SK-N-SH (cell line): ENCODE measurements around the gene DENND1A. TPM values are rescaled to one million over a fixed set of nuclear protein-coding genes. Genes with fewer than 3 reads are reported as not detected.

ENCODE experiments used
- CTCF ChIA-PET: fragments of 300-600, 350-600 bp; formaldehyde crosslinking; extraction: SDS; loops from one replicate; lab custom pipeline; 2021; lab: Yijun Ruan, JAX
- POLR2A ChIA-PET: fragments of 350-600 bp; sonication (Branson Sonifier 250); formaldehyde crosslinking; extraction: SDS; loops from one replicate; lab custom pipeline; 2020; ENCODE audit warnings: antibody characterized with exemption, inconsistent platforms; lab: Yijun Ruan, JAX
- DNase-seq: peaks from one replicate; pipeline ENCODE4 v3.0.0; 2012
- H2AFZ ChIP-seq: fragments of 200-600 bp; sonication (generic); 2 replicates; pipeline ENCODE4 v1.8.1; 2016; ENCODE audit warnings: antibody characterized with exemption, mild to moderate bottlenecking, low read depth
- H3F3A ChIP-seq: fragments of 200-600 bp; sonication (generic); replicated peaks from 2 replicates; pipeline ENCODE3; 2016; ENCODE audit warnings: antibody characterized with exemption, mild to moderate bottlenecking; ENCODE audit not compliant: insufficient read depth
- H3K27ac ChIP-seq, 2 experiments: fragments of 200-500 bp in 1 of 2; fragments of 200-600 bp in 1 of 2; sonication (Bioruptor generic) in 1 of 2; sonication (generic), shearing (Covaris generic) in 1 of 2; 2 replicates each; pipeline versions ENCODE4 v1.5.1 to v1.6.1; 2014 to 2016; ENCODE audit warnings: low read depth in 2 of 2, inconsistent platforms in 1 of 2, low read length in 1 of 2, mild to moderate bottlenecking in 1 of 2, mixed read lengths in 1 of 2
- H3K27me3 ChIP-seq: fragments of 200-600 bp; sonication (generic), shearing (Covaris generic); 2 replicates; pipeline ENCODE4 v1.6.1; 2016; ENCODE audit warnings: mixed run types; ENCODE audit not compliant: insufficient read depth
- H3K36me3 ChIP-seq, 2 experiments: fragments of 200-500 bp in 1 of 2; fragments of 200-600 bp in 1 of 2; sonication (Bioruptor generic) in 1 of 2; sonication (generic) in 1 of 2; replicated peaks in 1 of 2; 2 replicates each; pipeline versions ENCODE3 to v1.5.1; 2014 to 2016; ENCODE audit warnings: low read length in 1 of 2, mild to moderate bottlenecking in 1 of 2; ENCODE audit not compliant: insufficient read depth in 2 of 2, control insufficient read depth in 1 of 2
- H3K4me1 ChIP-seq, 2 experiments: fragments of 200-500 bp in 1 of 2; fragments of 200-600 bp in 1 of 2; sonication (Bioruptor generic) in 1 of 2; sonication (generic), shearing (Covaris generic) in 1 of 2; 2 replicates each; pipeline versions ENCODE4 v1.5.1 to v1.6.1; 2014 to 2016; ENCODE audit warnings: low read depth in 1 of 2, low read length in 1 of 2, mixed run types in 1 of 2; ENCODE audit not compliant: insufficient read depth in 2 of 2, control insufficient read depth in 1 of 2
- H3K4me2 ChIP-seq: fragments of 200-600 bp; sonication (generic), shearing (Covaris generic); 2 replicates; pipeline ENCODE4 v1.6.1; 2017; ENCODE audit warnings: mixed run types
- H3K4me3 ChIP-seq, 2 experiments: fragments of 200-500 bp in 1 of 2; fragments of 200-600 bp in 1 of 2; sonication (Bioruptor generic) in 1 of 2; sonication (generic), shearing (Covaris generic) in 1 of 2; 2 replicates each; pipeline versions ENCODE4 v1.5.1 to v1.8.1; 2014 to 2016; ENCODE audit warnings: low read depth in 2 of 2, inconsistent platforms in 1 of 2, low read length in 1 of 2, mild to moderate bottlenecking in 1 of 2, mixed read lengths in 1 of 2, moderate library complexity in 1 of 2
- H3K79me2 ChIP-seq: fragments of 200-600 bp; sonication (generic); 2 replicates; pipeline ENCODE4 v1.8.1; 2017; ENCODE audit warnings: mild to moderate bottlenecking; ENCODE audit not compliant: insufficient read depth
- H3K9ac ChIP-seq: fragments of 200-600 bp; sonication (generic); 2 replicates; pipeline ENCODE4 v1.6.1; 2017; ENCODE audit warnings: mixed run types
- H3K9me2 ChIP-seq: fragments of 200-600 bp; sonication (generic); 2 replicates; pipeline ENCODE4 v1.6.1; 2017; ENCODE audit warnings: mixed run types
- H3K9me3 ChIP-seq: fragments of 200-600 bp; sonication (generic); 2 replicates; pipeline ENCODE4 v1.6.1; 2017; ENCODE audit warnings: mixed run types, mild to moderate bottlenecking, moderate library complexity
- H4K20me1 ChIP-seq: fragments of 200-600 bp; sonication (generic); 2 replicates; pipeline ENCODE4 v1.6.1; 2017; ENCODE audit warnings: mild to moderate bottlenecking, mixed run types; ENCODE audit not compliant: insufficient read depth
- FOSL2 ChIP-seq: IDR thresholded peaks from 2 replicates; pipeline ENCODE4 v1.4.0; 2012; ENCODE audit warnings: low read depth, mild to moderate bottlenecking, moderate library complexity, borderline replicate concordance
- FOXJ3 ChIP-seq: sonication (generic); formaldehyde crosslinking; IDR thresholded peaks from 2 replicates; pipeline ENCODE4 v1.5.1; 2020; ENCODE audit warnings: mild to moderate bottlenecking, missing genetic modification reagents
- FOXM1 ChIP-seq: IDR thresholded peaks from 2 replicates; pipeline ENCODE4 v1.4.0; 2012; ENCODE audit warnings: low read depth, mild to moderate bottlenecking
- IRF3 ChIP-seq: fragments of 150-350 bp; IDR thresholded peaks from 2 replicates; pipeline ENCODE4 v1.6.1; 2016; ENCODE audit warnings: mild to moderate bottlenecking, low read depth, low read length
- JUND ChIP-seq: IDR thresholded peaks from 2 replicates; pipeline ENCODE4 v1.4.0; 2012
- MEF2A ChIP-seq: IDR thresholded peaks from 2 replicates; pipeline ENCODE4 v1.4.0; 2012; ENCODE audit warnings: low read depth, borderline replicate concordance
- PBX3 ChIP-seq: IDR thresholded peaks from 2 replicates; pipeline ENCODE4; 2012
- POLR2AphosphoS5 ChIP-seq: IDR thresholded peaks from 2 replicates; pipeline ENCODE4 v1.6.1; 2012; ENCODE audit warnings: low read depth, low read length
- RCOR1 ChIP-seq: fragments of 150-350 bp; IDR thresholded peaks from 2 replicates; pipeline ENCODE4 v1.6.1; 2017; ENCODE audit warnings: antibody characterized with exemption, low read length
- REST ChIP-seq: IDR thresholded peaks from 2 replicates; pipeline ENCODE4 v1.6.1; 2012; ENCODE audit warnings: mild to moderate bottlenecking, low read depth, low read length, moderate library complexity
- RFX5 ChIP-seq: IDR thresholded peaks from 2 replicates; pipeline ENCODE4 v1.6.1; 2012; ENCODE audit warnings: mild to moderate bottlenecking, improper control_type of control experiment, low read length
- SMC3 ChIP-seq: IDR thresholded peaks from 2 replicates; pipeline ENCODE4 v1.6.1; 2012; ENCODE audit warnings: low read depth, low read length, improper control_type of control experiment
- TAF1 ChIP-seq: IDR thresholded peaks from 2 replicates; pipeline ENCODE4 v1.6.1; 2012; ENCODE audit warnings: low read depth, mild to moderate bottlenecking, low read length, moderate library complexity, borderline replicate concordance
- TCF12 ChIP-seq: IDR thresholded peaks from 2 replicates; pipeline ENCODE4 v1.4.0; 2012
- TEAD4 ChIP-seq: IDR thresholded peaks from 2 replicates; pipeline ENCODE4 v1.4.0; 2012; ENCODE audit warnings: mild to moderate bottlenecking, borderline replicate concordance; ENCODE audit not compliant: insufficient read depth
- ZBTB33 ChIP-seq: IDR thresholded peaks from 2 replicates; pipeline ENCODE4 v1.4.0; 2012; ENCODE audit warnings: low read depth, borderline replicate concordance
- WGBS: methylation state at CpG from one replicate; pipeline ENCODE4 v1.1.6; 2017; ENCODE audit warnings: low lambda C conversion rate; 5-methylcytosine and 5-hydroxymethylcytosine counted together
- polyA plus RNA-seq, 3 experiments: library from polyadenylated mRNA; depleted of rRNA; stranded (reverse); fragments of >200 nt; gene quantifications; 2 replicates each; pipeline ENCODE4 v1.2.3, GENCODE V29; 2012

The DENND1A gene
- polyA plus RNA-seq, 1 of the 3 experiments (the other 2 are of a cell fraction) = 25.4 TPM

- 55% methylated on average over 5 of the region's 5 CpGs for WGBS
- Histone ChIP-seq H4K20me1 (no peaks in the 10 kb centered on the region; the same call in 1 of the 2 replicates), H3K9ac (no peak overlapping the region), H3K9me2 (no peaks in the 10 kb centered on the region), H3K4me2 (no peak overlapping the region), H3K79me2 (peaks cover 6% of the 10 kb centered on the region; the same call in 1 of the 2 replicates), H3K4me1 (peaks cover 5 to 10% of the 10 kb centered on the region in 2 experiments; a peak in 2 of 4 replicates), H3K27me3 (no peaks in the 10 kb centered on the region; the same call in 1 of the 2 replicates), H3F3A (peaks cover 5% of the 10 kb centered on the region), H2AFZ (no peak overlapping the region), H3K4me3 (no peak overlapping the region), H3K36me3 (no peaks in the 10 kb centered on the region), H3K9me3 (no peaks in the 10 kb centered on the region), H3K27ac (no peak overlapping the region)
- POLR2A ChIA-PET = no interaction called here
- no peak for TF ChIP-seq TEAD4
- TF ChIP-seq REST = peak; percentile 18; the same call in 1 of the 2 replicates
- CTCF ChIA-PET = no interaction called here
- DNase-seq = no peak
Observed at GRCh38 chr9:123933440-123934212, 3.7 kb upstream of the DENND1A start.

- peaks cover 20 to 31% of the 10 kb centered on the region in 2 experiments; a peak in 3 of 4 replicates for H3K4me1 ChIP-seq
- peaks cover 13% of the 10 kb centered on the region for H3F3A ChIP-seq
- H2AFZ ChIP-seq = peak overlapping the region; percentile 80; the same call in 1 of the 2 replicates
- H3K36me3 ChIP-seq = no peaks in the 10 kb centered on the region
- TF ChIP-seq TAF1 = no peak
- no peak for TF ChIP-seq RCOR1
- TF ChIP-seq FOSL2 = no peak
- TF ChIP-seq FOXM1 = no peak
- no peak for TF ChIP-seq POLR2AphosphoS5
- no peak for TF ChIP-seq MEF2A
- TF ChIP-seq PBX3 = no peak
- no peak for TF ChIP-seq SMC3
- no peak for TF ChIP-seq IRF3
- no peak for TF ChIP-seq ZBTB33
- no peak for TF ChIP-seq FOXJ3 (CRISPR knock-in tag)
- no peak for TF ChIP-seq JUND
- TF ChIP-seq TCF12 = no peak
- TF ChIP-seq RFX5 = no peak
- TF ChIP-seq, all 33 proteins: peak for 0
- POLR2A ChIA-PET = no interaction called here
- H3K9me2 ChIP-seq = no peaks in the 10 kb centered on the region
- peaks cover 28% of the 10 kb centered on the region for H4K20me1 ChIP-seq
- peak overlapping the region; percentile 24 to 70; a peak in 3 of 4 replicates for H3K27ac ChIP-seq
- no peaks in the 10 kb centered on the region for H3K9me3 ChIP-seq
- peaks cover 39% of the 10 kb centered on the region for H3K79me2 ChIP-seq
- peak overlapping the region; percentile 97 for H3K4me2 ChIP-seq
- CTCF ChIA-PET = no interaction called here
- WGBS = 6% methylated on average over 13 of the region's 50 CpGs
- peak overlapping the region; percentile 78 to 80 for H3K4me3 ChIP-seq
- no peaks in the 10 kb centered on the region for H3K27me3 ChIP-seq
- H3K9ac ChIP-seq = peak overlapping the region; percentile 66
- DNase-seq = no peak
Observed at GRCh38 chr9:123929177-123929869, 603 bp downstream of the DENND1A start.
